ENCODE results near the gene POLDIP2.

DNA sequence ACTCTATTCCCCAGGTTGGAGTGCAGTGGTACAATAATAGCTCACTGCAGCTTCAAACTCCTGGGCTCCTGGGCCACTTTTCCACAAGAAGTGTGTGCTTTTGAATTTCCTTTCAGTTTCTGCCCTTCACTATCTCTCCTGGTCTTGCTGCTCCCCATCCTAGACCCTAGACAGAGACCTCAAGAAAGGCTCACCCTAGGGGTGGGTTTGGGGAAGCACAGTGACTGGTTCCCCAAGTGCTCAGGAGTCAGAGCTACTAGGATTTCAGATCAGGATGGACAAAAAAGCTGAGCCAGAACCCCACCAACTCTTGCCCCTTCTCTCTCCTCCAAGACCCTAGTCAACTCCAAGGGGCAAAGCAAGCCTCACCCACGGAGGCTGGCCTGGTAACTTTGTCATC lies 9.3 kb upstream of the POLDIP2 start:
- TF ChIP-seq CTCF (IDR thresholded peaks at IDR 0.05) (no peak), POLR2A (IDR thresholded peaks at IDR 0.05) (no peak)
